Naive thymus-derived CD8-positive, alpha-beta T cell (primary cell): ENCODE results near the gene PEX5L. TPM values are rescaled to one million over a fixed set of nuclear protein-coding genes. Genes with fewer than 3 reads are reported as not detected.
A peak's percentile ranks its signal among the peaks of the same experiment; 100 is the strongest.

Experiments
- ATAC-seq, 2 donors: fragments of 150-1000 bp; cut with Tn5 transposase in 1 of 2; sonication (Bioruptor Pico), chemical (Tn5 transposase) in 1 of 2; 1 replicate in 1 of 2; 2 replicates in 1 of 2; pipeline ENCODE4 v1.10.0; 2021; ENCODE audit warnings: mild to moderate bottlenecking in 2 of 2, moderate library complexity in 2 of 2
- POLR2A ChIA-PET: fragments of 350-600 bp; sonication (Branson Sonifier 250); formaldehyde crosslinking; loops from one replicate; lab custom pipeline; 2021; ENCODE audit warnings: antibody characterized with exemption; lab: Charles Lee
- DNase-seq, 10 donors: peaks; one replicate each; pipeline versions ENCODE4 v3.0.0 to v3.0.0-alpha.2; 2020 to 2022
- H3K27ac Mint-ChIP-seq, 10 donors: one replicate each; pipeline ENCODE4 v1.8.0; 2020 to 2022; ENCODE audit warnings: mild to moderate bottlenecking in 10 of 10, mixed read lengths in 10 of 10, moderate library complexity in 4 of 10, inconsistent platforms in 1 of 10
- H3K27me3 Mint-ChIP-seq, 5 donors: one replicate each; pipeline ENCODE4 v1.8.0; 2021 to 2022; ENCODE audit warnings: mixed read lengths in 5 of 5
- H3K36me3 Mint-ChIP-seq, 3 donors: one replicate each; pipeline ENCODE4 v1.8.0; 2020 to 2022; ENCODE audit warnings: mixed read lengths in 3 of 3, mild to moderate bottlenecking in 2 of 3, inconsistent platforms in 1 of 3
- H3K4me1 Mint-ChIP-seq, 4 donors: one replicate each; pipeline ENCODE4 v1.8.0; 2021 to 2022; ENCODE audit warnings: mixed read lengths in 4 of 4
- H3K4me3 Mint-ChIP-seq, 10 donors: one replicate each; pipeline ENCODE4 v1.8.0; 2020 to 2022; ENCODE audit warnings: mild to moderate bottlenecking in 10 of 10, mixed read lengths in 10 of 10, moderate library complexity in 6 of 10, inconsistent platforms in 1 of 10
- H3K9me3 Mint-ChIP-seq, 9 donors: one replicate each; pipeline ENCODE4 v1.8.0; 2020 to 2022; ENCODE audit warnings: mixed read lengths in 9 of 9, mild to moderate bottlenecking in 3 of 9, inconsistent platforms in 1 of 9, moderate library complexity in 1 of 9
- polyA plus RNA-seq, 3 donors: library from polyadenylated mRNA; unstranded; fragments of 300-500 nt; fragmentation: Illumina TruSeq; gene quantifications; one replicate each; pipeline ENCODE4 v1.2.3, GENCODE V29; 2021
- total RNA-seq, 8 experiments: library from RNA in 2 of 8; stranded (reverse) in 2 of 8; gene quantifications; one replicate each; pipeline ENCODE4 v1.2.3 and lab custom pipeline; 2021 to 2026

Gene PEX5L
- total and polyA plus RNA-seq, 5 experiments from 2014 or later: 0.03 to 0.26 TPM; not detected in 3

GRCh38 chr3:179769411-179770247, 267.1 kb downstream of the PEX5L start:
- Mint-ChIP-seq H3K36me3 (peaks cover 9 to 80% (median 50%) of the 10 kb centered on the region in 3 donors), H3K4me1 (peaks cover 0 to 6% (median 0%) of the 10 kb centered on the region in 4 donors), H3K27me3 (no peaks in the 10 kb centered on the region), H3K9me3 (peaks cover 0 to 4% (median 0%) of the 10 kb centered on the region in 9 donors), H3K27ac (no peak overlapping the region), H3K4me3 (no peak overlapping the region)
- DNase-seq (no peak), ATAC-seq (no peak)
- POLR2A ChIA-PET: no interaction called here

DNA sequence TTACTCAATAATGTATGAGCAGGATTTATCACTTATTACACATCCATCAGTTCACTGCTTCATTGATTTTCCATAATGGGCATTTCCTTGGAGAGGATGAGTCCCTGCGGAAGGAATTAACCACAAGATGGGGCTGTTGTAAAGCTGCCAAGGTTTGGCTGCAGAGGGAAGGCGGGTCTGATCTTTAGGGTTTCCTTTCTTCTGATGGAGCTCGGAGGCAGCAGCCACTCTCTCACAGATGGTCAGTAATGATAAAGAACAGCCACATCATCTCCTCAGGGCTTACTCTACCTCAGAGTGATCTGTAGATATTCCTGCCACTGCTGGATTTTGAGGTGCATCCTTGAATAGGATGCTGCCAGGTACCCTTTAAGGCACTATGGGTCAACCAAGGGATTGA, 268.7 kb downstream of the PEX5L start:
- H3K4me3 Mint-ChIP-seq: no peak overlapping the region
- peak overlapping the region in 1 of 10 donors; percentile 41 for H3K27ac Mint-ChIP-seq
- H3K9me3 Mint-ChIP-seq: no peaks in the 10 kb centered on the region
- ATAC-seq (no peak), DNase-seq (no peak)
- no peaks in the 10 kb centered on the region for H3K27me3 Mint-ChIP-seq
- H3K4me1 Mint-ChIP-seq: peaks cover 0 to 6% (median 0%) of the 10 kb centered on the region in 4 donors
- H3K36me3 Mint-ChIP-seq: peaks cover 0 to 79% (median 38%) of the 10 kb centered on the region in 3 donors
- POLR2A ChIA-PET: no interaction called here

- no peaks in the 10 kb centered on the region for H3K9me3 Mint-ChIP-seq
- H3K27me3 Mint-ChIP-seq: no peaks in the 10 kb centered on the region
- H3K4me1 Mint-ChIP-seq: peaks cover 0 to 6% (median 0%) of the 10 kb centered on the region in 4 donors
- H3K36me3 Mint-ChIP-seq: peaks cover 0 to 79% (median 41%) of the 10 kb centered on the region in 3 donors
- no peak overlapping the region for H3K4me3 Mint-ChIP-seq
- no peak for ATAC-seq
- no peak overlapping the region for H3K27ac Mint-ChIP-seq
- POLR2A ChIA-PET: no interaction called here
- no peak for DNase-seq
Measured at GRCh38 chr3:179766416-179767133, 270.2 kb downstream of the PEX5L start.

GRCh38 chr3:179765396-179765795, 271.3 kb downstream of the PEX5L start:
- Mint-ChIP-seq H3K27me3 (no peaks in the 10 kb centered on the region), H3K4me1 (peaks cover 0 to 6% (median 0%) of the 10 kb centered on the region in 4 donors), H3K9me3 (no peaks in the 10 kb centered on the region), H3K27ac (no peak overlapping the region), H3K4me3 (no peak overlapping the region), H3K36me3 (peaks cover 0 to 79% (median 46%) of the 10 kb centered on the region in 3 donors)
- no peak for DNase-seq
- ATAC-seq: no peak
- POLR2A ChIA-PET: no interaction called here

- Mint-ChIP-seq H3K36me3 (peaks cover 0 to 75% (median 70%) of the 10 kb centered on the region in 3 donors), H3K9me3 (no peaks in the 10 kb centered on the region), H3K27me3 (no peaks in the 10 kb centered on the region), H3K4me3 (no peak overlapping the region), H3K27ac (no peak overlapping the region), H3K4me1 (no peaks in the 10 kb centered on the region)
- DNase-seq (no peak), ATAC-seq (no peak)
- POLR2A ChIA-PET: no interaction called here
Measured at GRCh38 chr3:179760944-179761343, 275.8 kb downstream of the PEX5L start.

- POLR2A ChIA-PET: no interaction called here
- DNase-seq: no peak
- ATAC-seq: no peak
- Mint-ChIP-seq H3K4me1 (no peaks in the 10 kb centered on the region), H3K36me3 (peaks cover 4 to 35% (median 13%) of the 10 kb centered on the region in 3 donors), H3K9me3 (no peaks in the 10 kb centered on the region), H3K27ac (no peak overlapping the region), H3K4me3 (no peak overlapping the region), H3K27me3 (no peaks in the 10 kb centered on the region)
Measured at GRCh38 chr3:179750720-179751328, 285.9 kb downstream of the PEX5L start.

GRCh38 chr3:179745716-179746115, 291.0 kb downstream of the PEX5L start:
- H3K9me3 Mint-ChIP-seq: no peaks in the 10 kb centered on the region
- POLR2A ChIA-PET: no interaction called here
- H3K27ac Mint-ChIP-seq: no peak overlapping the region
- peaks cover 0 to 49% (median 22%) of the 10 kb centered on the region in 3 donors for H3K36me3 Mint-ChIP-seq
- H3K27me3 Mint-ChIP-seq: no peaks in the 10 kb centered on the region
- H3K4me1 Mint-ChIP-seq: no peaks in the 10 kb centered on the region
- H3K4me3 Mint-ChIP-seq: no peak overlapping the region
- DNase-seq: no peak
- ATAC-seq: no peak

GRCh38 chr3:179745079-179745478, 291.7 kb downstream of the PEX5L start:
- ATAC-seq (no peak), DNase-seq (no peak)
- Mint-ChIP-seq H3K4me1 (no peaks in the 10 kb centered on the region), H3K36me3 (peaks cover 0 to 54% (median 23%) of the 10 kb centered on the region in 3 donors), H3K9me3 (no peaks in the 10 kb centered on the region), H3K27me3 (no peaks in the 10 kb centered on the region), H3K4me3 (no peak overlapping the region), H3K27ac (no peak overlapping the region)
- POLR2A ChIA-PET: no interaction called here
